Suppressor macrophage treated with lipopolysaccharide for 1 hour (primary cell): Measurements from ENCODE around the gene IDI1.
"Not testable (repeated sequence)": the region's sequence is repeated elsewhere in the genome, so short reads cannot be mapped to it uniquely, and the experiment has no call there.

Source experiments
- DNase-seq, 3 donors: peaks; one replicate each; pipeline ENCODE4 v3.0.0-alpha.2; 2020 to 2022

IDI1 gene

GRCh38 chr10:1026578-1026977, 22.3 kb downstream of the IDI1 start:
- no peak for DNase-seq

GRCh38 chr10:1025683-1026082, 23.2 kb downstream of the IDI1 start, which contains the start of gene IDI2:
Gene IDI2, minus strand, starts transcription at chr10:1025859. Its CDS starts 1,136 bp downstream, at chr10:1024723.
- no peak for DNase-seq

GRCh38 chr10:1024103-1024502, 24.8 kb downstream of the IDI1 start:
- DNase-seq: no peak

- DNase-seq: no peak
These were observed 26.5 kb downstream of the IDI1 start for GRCh38 chr10:1022413-1022812.

GRCh38 chr10:1020958-1021357, 28.0 kb downstream of the IDI1 start:
- DNase-seq: no peak

GRCh38 chr10:1020460-1020859, 28.5 kb downstream of the IDI1 start:
- no peak for DNase-seq

- DNase-seq: no peak
These were observed 29.6 kb downstream of the IDI1 start for GRCh38 chr10:1019362-1019761.

GRCh38 chr10:1015688-1016087, 33.2 kb downstream of the IDI1 start:
- DNase-seq: no peak

- no peak for DNase-seq
These were observed 37.2 kb downstream of the IDI1 start for GRCh38 chr10:1011696-1012095.

GRCh38 chr10:1010703-1011102, 38.2 kb downstream of the IDI1 start:
- no peak for DNase-seq

- not testable (repeated sequence) for DNase-seq
These were observed 39.0 kb downstream of the IDI1 start for GRCh38 chr10:1009947-1010346.

- DNase-seq: no peak
These were observed 39.8 kb downstream of the IDI1 start for GRCh38 chr10:1009071-1009494.

- no peak for DNase-seq
These were observed 41.3 kb downstream of the IDI1 start for GRCh38 chr10:1007583-1007982.

GRCh38 chr10:1006573-1006972, 42.3 kb downstream of the IDI1 start:
- no peak for DNase-seq

GRCh38 chr10:1003884-1004670, 44.8 kb downstream of the IDI1 start:
- DNase-seq: no peak

GRCh38 chr10:1002425-1003006, 46.4 kb downstream of the IDI1 start:
- DNase-seq: no peak

- DNase-seq: no peak
These were observed 51.5 kb downstream of the IDI1 start for GRCh38 chr10:997266-998022.

GRCh38 chr10:996031-996430, 52.9 kb downstream of the IDI1 start:
- DNase-seq: no peak

GRCh38 chr10:995559-995926, 53.4 kb downstream of the IDI1 start:
- no peak for DNase-seq

- DNase-seq: no peak
These were observed 53.9 kb downstream of the IDI1 start for GRCh38 chr10:994836-995558.

- DNase-seq: peak; percentile 68 to 81 (median 70)
These were observed 56.0 kb downstream of the IDI1 start for GRCh38 chr10:992871-993270.

GRCh38 chr10:992467-992866, 56.5 kb downstream of the IDI1 start:
- peak; percentile 72 to 89 (median 86) for DNase-seq

- no peak for DNase-seq
These were observed 58.1 kb downstream of the IDI1 start for GRCh38 chr10:990808-991207.
